Measurements from ENCODE around the gene TSTD1. TPM values are rescaled to one million over a fixed set of nuclear protein-coding genes. Genes with fewer than 3 reads are reported as not detected.

TSTD1 gene
- total RNA-seq, 1 donor from 2014 or later, result 9.5 TPM

- Histone ChIP-seq H3K27ac (ENCODE audit: low read depth, low read length) (peak overlapping the region; percentile 10), H3K4me3 (ENCODE audit: insufficient read depth, low read depth, low read length) (no peak overlapping the region), H4K20me1 (ENCODE audit: insufficient read depth, low read length) (no peaks in the 10 kb centered on the region), H3K27me3 (ENCODE audit: insufficient read depth, low read length) (no peaks in the 10 kb centered on the region), H3K36me3 (ENCODE audit: insufficient read depth, low read length) (no peaks in the 10 kb centered on the region), H3K4me1 (ENCODE audit: insufficient read depth, low read length) (peaks cover 35% of the 10 kb centered on the region), H2AFZ (ENCODE audit: low read depth, low read length) (no peak overlapping the region), H3K9ac (ENCODE audit: low read length) (no peak overlapping the region), H3K9me3 (ENCODE audit: insufficient read depth, low read depth, low read length) (no peaks in the 10 kb centered on the region), H3K4me2 (ENCODE audit: low read length) (peak overlapping the region; percentile 36), H3K79me2 (ENCODE audit: insufficient read depth, low read length) (no peaks in the 10 kb centered on the region)
- Mint-ChIP-seq H3K27me3 (ENCODE audit: low read depth, unreplicated experiment) (no peaks in the 10 kb centered on the region), H3K27ac (ENCODE audit: unreplicated experiment) (peak overlapping the region; percentile 89), H3K4me3 (ENCODE audit: unreplicated experiment) (no peak overlapping the region), H3K36me3 (ENCODE audit: low read depth, unreplicated experiment) (no peaks in the 10 kb centered on the region), H3K9me3 (ENCODE audit: unreplicated experiment) (peaks cover 3% of the 10 kb centered on the region), H3K4me1 (ENCODE audit: low read depth, unreplicated experiment) (peaks cover 71% of the 10 kb centered on the region)
- DNase-seq (ENCODE audit: low read depth), result no peak
- TF ChIP-seq CTCF (IDR thresholded peaks at IDR 0.05; ENCODE audit: insufficient read depth, low read depth, low read length) (no peak), EZH2 (IDR thresholded peaks at IDR 0.05; ENCODE audit: insufficient read depth, low read length) (no peak)
- FAIRE-seq, result no peak
These were observed 45.8 kb upstream of the TSTD1 start for GRCh38 chr1:161084597-161084988.

- Mint-ChIP-seq H3K27ac (ENCODE audit: unreplicated experiment) (peak overlapping the region; percentile 89), H3K4me1 (ENCODE audit: low read depth, unreplicated experiment) (peaks cover 69% of the 10 kb centered on the region), H3K27me3 (ENCODE audit: low read depth, unreplicated experiment) (no peaks in the 10 kb centered on the region), H3K4me3 (ENCODE audit: unreplicated experiment) (no peak overlapping the region), H3K9me3 (ENCODE audit: unreplicated experiment) (peaks cover 3% of the 10 kb centered on the region), H3K36me3 (ENCODE audit: low read depth, unreplicated experiment) (no peaks in the 10 kb centered on the region)
- Histone ChIP-seq H3K4me3 (ENCODE audit: insufficient read depth, low read depth, low read length) (no peak overlapping the region), H3K9ac (ENCODE audit: low read length) (peak overlapping the region; percentile 38), H3K9me3 (ENCODE audit: insufficient read depth, low read depth, low read length) (no peaks in the 10 kb centered on the region), H3K36me3 (ENCODE audit: insufficient read depth, low read length) (no peaks in the 10 kb centered on the region), H3K4me2 (ENCODE audit: low read length) (peak overlapping the region; percentile 55), H3K79me2 (ENCODE audit: insufficient read depth, low read length) (no peaks in the 10 kb centered on the region), H2AFZ (ENCODE audit: low read depth, low read length) (peak overlapping the region; percentile 58), H4K20me1 (ENCODE audit: insufficient read depth, low read length) (no peaks in the 10 kb centered on the region), H3K27ac (ENCODE audit: low read depth, low read length) (peak overlapping the region; percentile 58), H3K27me3 (ENCODE audit: insufficient read depth, low read length) (no peaks in the 10 kb centered on the region), H3K4me1 (ENCODE audit: insufficient read depth, low read length) (peaks cover 35% of the 10 kb centered on the region)
- DNase-seq (ENCODE audit: low read depth), result peak; percentile 39
- TF ChIP-seq EZH2 (IDR thresholded peaks at IDR 0.05; ENCODE audit: insufficient read depth, low read length), result no peak
- no peak for TF ChIP-seq CTCF (IDR thresholded peaks at IDR 0.05; ENCODE audit: insufficient read depth, low read depth, low read length)
- no peak for FAIRE-seq
These were observed 45.2 kb upstream of the TSTD1 start for GRCh38 chr1:161083748-161084596.
